ENCODE measurements around the gene PARP1.
"Not testable (repeated sequence)": the region's sequence is repeated elsewhere in the genome, so short reads cannot be mapped to it uniquely, and the experiment has no call there.

The PARP1 gene

GRCh38 chr1:226407497-226408284, at the start of gene PARP1:
TSS of gene PARP1 (minus strand) at chr1:226408093. CDS start at chr1:226407929, 164 bp downstream.
- no peak for FAIRE-seq

GRCh38 chr1:226457307-226457712, 49.4 kb upstream of the PARP1 start:
- FAIRE-seq, result no peak

GRCh38 chr1:226455843-226456242, 48.0 kb upstream of the PARP1 start:
- no peak for FAIRE-seq

- no peak for FAIRE-seq
Observed at GRCh38 chr1:226454349-226454748, 46.5 kb upstream of the PARP1 start.

- no peak for FAIRE-seq
Observed at GRCh38 chr1:226453015-226453704, 45.3 kb upstream of the PARP1 start.

- FAIRE-seq, result no peak
Observed at GRCh38 chr1:226450688-226451087, 42.8 kb upstream of the PARP1 start.

- FAIRE-seq, result no peak
Observed at GRCh38 chr1:226449823-226450222, 41.9 kb upstream of the PARP1 start.

GRCh38 chr1:226447932-226448665, 40.2 kb upstream of the PARP1 start:
- no peak for FAIRE-seq

GRCh38 chr1:226446094-226446493, 38.2 kb upstream of the PARP1 start:
- no peak for FAIRE-seq

GRCh38 chr1:226444901-226445300, 37.0 kb upstream of the PARP1 start:
- FAIRE-seq, result no peak

GRCh38 chr1:226443439-226443838, 35.5 kb upstream of the PARP1 start:
- no peak for FAIRE-seq

- FAIRE-seq, result no peak
Observed at GRCh38 chr1:226443033-226443432, 35.1 kb upstream of the PARP1 start.

- no peak for FAIRE-seq
Observed at GRCh38 chr1:226441629-226442028, 33.7 kb upstream of the PARP1 start.

GRCh38 chr1:226440512-226440911, 32.6 kb upstream of the PARP1 start:
- FAIRE-seq, result no peak

GRCh38 chr1:226438007-226438406, 30.1 kb upstream of the PARP1 start:
- FAIRE-seq, result no peak

GRCh38 chr1:226436855-226437491, 29.1 kb upstream of the PARP1 start:
- no peak for FAIRE-seq

- FAIRE-seq, result no peak
Observed at GRCh38 chr1:226436472-226436854, 28.6 kb upstream of the PARP1 start.

- FAIRE-seq, result no peak
Observed at GRCh38 chr1:226433341-226433720, 25.4 kb upstream of the PARP1 start.

- no peak for FAIRE-seq
Observed at GRCh38 chr1:226432586-226433340, 24.9 kb upstream of the PARP1 start.

GRCh38 chr1:226431898-226432297, 24.0 kb upstream of the PARP1 start:
- not testable (repeated sequence) for FAIRE-seq

GRCh38 chr1:226429858-226430715, 22.2 kb upstream of the PARP1 start:
- no peak for FAIRE-seq

All from G401.6 (cell line).